HG03159 (cell line): ENCODE measurements around the gene PKHD1.

Source experiments
- ATAC-seq: cut with Tn5 transposase; IDR thresholded peaks from one replicate; pipeline ENCODE4 v1.9.1; 2021; ENCODE audit warnings: mild to moderate bottlenecking, moderate library complexity; ENCODE audit not compliant: unreplicated experiment

PKHD1 gene

DNA sequence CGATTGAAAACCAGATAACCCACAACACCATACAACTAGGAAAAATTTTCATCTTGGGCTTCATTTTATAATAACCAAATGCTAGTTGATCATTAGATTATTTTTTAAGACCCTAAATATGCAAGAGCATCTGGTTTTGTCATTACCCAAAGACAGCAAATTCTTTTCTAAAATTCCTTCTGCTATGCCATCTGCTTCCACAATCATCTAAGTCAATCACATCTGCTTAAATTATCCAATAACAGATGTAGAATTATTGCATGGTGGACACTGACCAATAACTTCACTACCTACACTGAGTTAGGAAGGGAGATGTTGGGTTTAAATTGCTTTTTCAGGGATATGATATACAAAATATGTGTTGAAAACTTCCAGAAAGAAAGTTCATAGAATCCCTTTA is 41.9 kb downstream of the PKHD1 start:
- no peak for ATAC-seq

- ATAC-seq: no peak
Observed at GRCh38 chr6:52045033-52045432, 42.4 kb downstream of the PKHD1 start.

GRCh38 chr6:52042141-52042885 is 45.1 kb downstream of the PKHD1 start:
- no peak for ATAC-seq

DNA sequence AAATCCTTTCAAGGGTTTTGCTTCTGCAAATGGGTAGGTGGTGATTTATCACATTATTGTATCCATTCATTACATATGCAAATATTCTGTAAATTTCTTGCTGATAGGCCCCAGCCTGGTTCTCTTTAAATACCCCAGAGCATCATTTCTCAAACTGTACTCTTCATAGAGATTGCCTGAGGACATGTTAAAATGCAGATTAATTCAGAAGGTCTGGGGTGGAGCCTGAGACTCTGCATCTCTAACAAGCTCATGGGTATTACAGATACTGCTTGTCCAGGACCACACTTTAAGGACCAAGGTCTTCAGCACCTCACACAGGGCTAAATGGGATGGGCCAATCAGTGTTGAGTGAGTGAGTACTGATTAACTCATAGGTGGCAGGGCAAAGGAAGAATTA is 46.3 kb downstream of the PKHD1 start:
- no peak for ATAC-seq

- ATAC-seq: no peak
Observed at GRCh38 chr6:52027699-52028098, 59.7 kb downstream of the PKHD1 start.

DNA sequence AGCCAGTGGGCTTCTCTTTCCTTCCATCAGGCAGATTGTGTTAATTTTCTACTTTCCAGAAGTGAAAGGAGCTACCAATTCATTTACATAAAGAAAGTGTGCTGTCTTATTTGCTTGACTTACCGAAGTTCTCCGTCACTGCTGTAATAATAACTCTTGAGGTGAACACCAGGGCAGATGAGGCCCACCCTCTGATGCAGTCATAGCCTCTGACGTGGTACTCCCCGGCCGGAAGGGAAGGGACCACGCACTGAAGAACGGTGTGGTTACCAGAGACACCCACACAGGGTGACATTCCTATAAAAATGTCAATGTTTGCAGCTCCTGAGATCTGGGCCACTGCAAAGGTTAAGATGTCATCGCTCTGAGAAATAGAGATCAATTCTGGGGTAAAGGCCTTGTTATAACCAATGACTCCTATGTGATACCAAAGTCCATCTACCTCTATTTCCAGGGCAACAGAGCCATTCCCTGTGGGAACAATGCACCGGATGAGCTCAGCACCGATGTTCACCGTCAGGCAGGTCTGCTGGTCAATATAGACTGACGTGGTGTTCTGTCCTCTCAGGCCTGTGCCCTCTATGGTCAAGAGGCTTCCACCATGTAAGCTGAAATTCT is 62.9 kb downstream of the PKHD1 start:
- no peak for ATAC-seq

- ATAC-seq: no peak
Observed at GRCh38 chr6:52022675-52023074, 64.7 kb downstream of the PKHD1 start.

GRCh38 chr6:52020945-52021570 is 66.4 kb downstream of the PKHD1 start:
- ATAC-seq: peak; percentile 43

- no peak for ATAC-seq
Observed at GRCh38 chr6:52019881-52020280, 67.5 kb downstream of the PKHD1 start.

- ATAC-seq: no peak
Observed at GRCh38 chr6:52019092-52019491, 68.3 kb downstream of the PKHD1 start.

- ATAC-seq: peak; percentile 42
Observed at GRCh38 chr6:52016915-52017748, 70.3 kb downstream of the PKHD1 start.

- ATAC-seq: no peak
Observed at GRCh38 chr6:52015953-52016352, 71.5 kb downstream of the PKHD1 start.

GRCh38 chr6:52014391-52014790 is 73.0 kb downstream of the PKHD1 start:
- ATAC-seq: no peak

DNA sequence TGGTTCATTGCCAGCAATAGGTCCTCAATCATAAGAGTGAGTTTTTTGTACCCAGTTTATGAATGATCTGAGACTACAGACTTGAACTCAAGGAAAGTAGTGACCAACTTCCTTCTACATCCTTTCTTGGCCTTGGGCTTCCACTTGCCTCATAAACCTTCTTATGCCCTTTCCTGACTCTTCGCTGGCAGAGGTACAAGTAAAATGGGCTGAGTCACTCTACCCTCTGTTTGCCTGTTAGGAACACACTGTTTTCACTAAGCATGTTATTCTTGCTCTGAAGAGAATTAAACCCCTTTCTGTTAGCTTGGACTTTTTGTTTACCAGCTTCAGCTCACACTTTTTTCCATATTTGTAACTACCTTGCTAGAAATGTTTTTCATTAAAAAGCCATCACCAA is 74.4 kb downstream of the PKHD1 start:
- ATAC-seq: no peak

GRCh38 chr6:52012582-52012981 is 74.8 kb downstream of the PKHD1 start:
- no peak for ATAC-seq

GRCh38 chr6:52010806-52011205 is 76.6 kb downstream of the PKHD1 start:
- no peak for ATAC-seq

GRCh38 chr6:52010145-52010544 is 77.3 kb downstream of the PKHD1 start:
- no peak for ATAC-seq

DNA sequence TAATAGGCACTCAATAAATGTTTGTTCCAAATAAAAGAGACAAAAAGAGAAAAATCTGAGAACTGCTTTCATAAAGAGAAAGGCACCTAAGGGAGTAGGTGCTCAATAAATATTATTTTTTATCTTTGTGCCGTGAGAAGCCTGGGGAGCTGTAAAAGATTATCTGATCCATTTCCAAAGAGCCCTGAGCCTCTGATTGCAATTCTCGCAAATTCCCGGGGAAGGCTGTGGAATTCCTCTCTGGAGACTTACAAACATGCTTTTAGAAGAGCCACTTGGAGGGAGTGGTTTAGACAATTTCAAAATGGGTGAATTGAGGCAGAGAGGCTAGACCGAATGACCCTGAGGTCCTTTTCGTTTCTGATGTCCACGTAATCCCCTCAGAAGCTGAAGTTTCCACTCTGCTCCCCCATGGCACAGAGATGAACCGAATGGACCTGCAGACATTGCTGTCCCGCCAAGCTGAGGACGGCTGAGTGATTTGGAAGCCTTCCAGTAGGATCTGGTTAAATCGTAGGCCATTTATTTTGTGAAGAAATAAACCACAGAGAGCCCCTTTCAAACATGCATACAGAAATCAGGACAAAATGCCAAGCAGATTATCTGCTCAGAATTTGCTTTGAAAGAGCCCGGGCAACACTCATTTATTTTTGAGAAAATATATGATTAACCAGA is 77.8 kb downstream of the PKHD1 start:
- no peak for ATAC-seq

- ATAC-seq: no peak
Observed at GRCh38 chr6:52000064-52000463, 87.3 kb downstream of the PKHD1 start.

DNA sequence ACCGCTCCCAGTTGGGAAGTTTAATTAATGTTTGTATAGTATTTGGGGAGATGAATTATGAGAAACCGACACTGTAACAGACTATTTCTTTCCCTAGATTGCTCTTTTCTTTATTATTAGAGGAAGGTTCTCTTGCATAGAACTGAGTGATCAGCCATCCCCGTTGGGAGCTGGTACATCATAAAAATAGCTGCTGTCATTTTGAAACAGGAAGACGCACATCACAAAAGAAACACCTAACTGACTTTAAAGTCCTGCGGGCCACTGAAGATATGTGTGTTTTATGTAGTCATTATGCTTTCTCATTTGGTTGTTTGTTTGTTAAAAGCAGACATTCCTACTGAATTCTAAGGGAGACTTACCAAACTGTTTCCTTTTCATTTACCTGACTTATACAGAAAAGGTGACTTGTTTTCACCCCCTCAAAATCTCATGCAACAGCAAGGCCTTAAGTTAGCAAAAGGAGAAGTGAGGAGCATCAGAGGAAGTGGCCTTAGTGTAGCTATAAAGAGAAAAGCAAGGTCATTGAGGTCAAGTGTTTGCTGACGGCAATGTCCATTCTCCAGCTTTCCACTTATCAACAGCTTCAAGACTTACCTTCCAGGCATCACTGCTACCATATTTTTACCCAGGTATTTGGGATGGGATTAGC is 91.0 kb downstream of the PKHD1 start:
- peak; percentile 97 for ATAC-seq
